A673 (cell line): ENCODE measurements around the gene ROM1. TPM values are rescaled to one million over a fixed set of nuclear protein-coding genes. Genes with fewer than 3 reads are reported as not detected.
A peak's percentile ranks its signal among the peaks of the same experiment; 100 is the strongest.

ENCODE experiments used
- BruUV-seq: library from RNA; stranded (reverse); fragments of 400-500 nt; replicated peaks from 2 replicates; lab custom pipeline; 2021; lab: Mats Ljungman, UMichigan
- CTCF ChIA-PET: fragments of 300-600 bp; sonication (Branson Sonifier 250); formaldehyde crosslinking; loops from one replicate; lab custom pipeline; 2022; ENCODE audit warnings: antibody characterized with exemption; lab: Charles Lee
- POLR2A ChIA-PET: fragments of 300-600 bp; sonication (Branson Sonifier 250); formaldehyde crosslinking; loops from one replicate; lab custom pipeline; 2022; ENCODE audit warnings: antibody characterized with exemption; ENCODE audit not compliant: low non-redundant PET; lab: Charles Lee
- DNase-seq: peaks from one replicate; pipeline ENCODE4 v3.0.0-alpha.2; 2015; ENCODE audit warnings: low spot score
- H3K27ac ChIP-seq: fragments of 200-600 bp; sonication (generic); 2 replicates; pipeline ENCODE4 v1.5.1; 2016; ENCODE audit warnings: mixed run types, low read depth, mild to moderate bottlenecking, mixed read lengths, antibody characterized with exemption, low read length; ENCODE audit not compliant: poor library complexity, severe bottlenecking
- H3K27me3 ChIP-seq: fragments of 200-600 bp; sonication (generic); replicated peaks from 2 replicates; pipeline ENCODE4 v1.6.1; 2017; ENCODE audit warnings: mixed run types, low read depth, mild to moderate bottlenecking, mixed read lengths, antibody characterized with exemption, low read length; ENCODE audit not compliant: insufficient read depth, poor library complexity
- H3K36me3 ChIP-seq: fragments of 200-600 bp; sonication (generic); 2 replicates; pipeline ENCODE4 v1.6.1; 2016; ENCODE audit warnings: mixed run types, mild to moderate bottlenecking, mixed read lengths, antibody characterized with exemption, low read length; ENCODE audit not compliant: insufficient read depth, poor library complexity, severe bottlenecking
- H3K4me1 ChIP-seq: fragments of 200-600 bp; sonication (generic); 2 replicates; pipeline ENCODE4 v1.6.1; 2017; ENCODE audit warnings: mixed run types, mild to moderate bottlenecking, mixed read lengths, antibody characterized with exemption, low read length; ENCODE audit not compliant: insufficient read depth, poor library complexity, severe bottlenecking
- H3K4me3 ChIP-seq: fragments of 200-600 bp; sonication (generic); 2 replicates; pipeline ENCODE4 v1.5.1; 2016; ENCODE audit warnings: low read depth, mixed run types, mild to moderate bottlenecking, mixed read lengths, low read length; ENCODE audit not compliant: poor library complexity, severe bottlenecking
- H3K9me3 ChIP-seq: fragments of 200-600 bp; sonication (generic); 2 replicates; pipeline ENCODE4 v1.6.1; 2016; ENCODE audit warnings: mixed run types, low read depth, mild to moderate bottlenecking, mixed read lengths, antibody characterized with exemption, low read length; ENCODE audit not compliant: poor library complexity, severe bottlenecking
- EZH2 ChIP-seq: fragments of 200-600 bp; sonication (generic); IDR thresholded peaks from 2 replicates; pipeline ENCODE4 v1.6.1; 2017; ENCODE audit warnings: borderline replicate concordance, low read depth, mild to moderate bottlenecking, mixed read lengths, antibody characterized with exemption, low read length; ENCODE audit not compliant: poor library complexity, severe bottlenecking
- intact Hi-C: fragments of 100-400 bp; cut with micrococcal nuclease; formaldehyde crosslinking; loops from one replicate; pipeline ENCODE4 v1.10.0; 2022; ENCODE audit not compliant: unreplicated experiment
- total RNA-seq: library from RNA; stranded (reverse); gene quantifications from 2 replicates; pipeline ENCODE4 v1.2.3, GENCODE V29; 2021
- TF ChIP-seq, protein P1 (sequence below): fragments of 300-800, 200-600 bp; sonication (generic); conservative IDR thresholded peaks from 2 replicates; pipeline ENCODE4 v1.5.1; 2017; ENCODE audit warnings: low read depth, mild to moderate bottlenecking, antibody characterized with exemption, low read length, moderate library complexity, mixed read lengths

The ROM1 gene
- total RNA-seq, 1 experiment from 2014 or later: 1.1 TPM

DNA sequence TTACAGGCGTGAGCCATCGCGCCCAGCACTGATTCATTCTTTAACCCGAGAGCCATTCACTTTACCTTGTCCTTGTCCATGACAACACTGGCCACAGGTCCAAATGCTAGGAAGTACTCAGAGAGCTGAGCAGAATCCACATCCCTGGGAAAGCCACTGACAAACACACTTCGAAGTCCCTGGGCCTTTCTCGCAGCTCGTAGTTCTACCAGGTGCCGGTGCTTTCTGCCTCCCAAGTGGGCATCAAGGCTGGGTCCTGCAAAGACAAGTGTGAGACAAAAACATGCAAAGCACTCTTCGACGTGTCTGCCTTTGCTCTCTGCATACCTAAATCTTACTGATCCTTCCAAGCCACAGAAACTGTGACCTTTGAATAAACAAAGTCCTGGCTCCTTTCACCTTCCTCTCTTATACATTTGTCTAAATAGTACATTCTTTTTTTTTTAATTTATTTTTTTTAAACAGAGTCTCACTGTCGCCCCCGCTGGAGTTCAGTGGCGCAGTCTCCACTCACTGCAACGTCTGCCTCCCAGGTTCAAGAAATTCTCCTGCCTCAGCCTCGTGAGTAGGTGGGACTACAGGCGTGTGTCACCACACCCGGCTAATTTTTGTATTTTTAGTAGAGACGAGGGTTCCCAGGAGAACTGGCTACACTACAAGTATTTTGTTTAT is 24.0 kb upstream of the ROM1 start:
- intact Hi-C loops: no loop called here
- Histone ChIP-seq H3K4me1 (peaks cover 17% of the 10 kb centered on the region), H3K27me3 (no peaks in the 10 kb centered on the region), H3K9me3 (no peaks in the 10 kb centered on the region), H3K36me3 (peaks cover 43% of the 10 kb centered on the region), H3K4me3 (no peak overlapping the region), H3K27ac (no peak overlapping the region)
- TF ChIP-seq EZH2: no peak
- TF ChIP-seq, protein P1, sequence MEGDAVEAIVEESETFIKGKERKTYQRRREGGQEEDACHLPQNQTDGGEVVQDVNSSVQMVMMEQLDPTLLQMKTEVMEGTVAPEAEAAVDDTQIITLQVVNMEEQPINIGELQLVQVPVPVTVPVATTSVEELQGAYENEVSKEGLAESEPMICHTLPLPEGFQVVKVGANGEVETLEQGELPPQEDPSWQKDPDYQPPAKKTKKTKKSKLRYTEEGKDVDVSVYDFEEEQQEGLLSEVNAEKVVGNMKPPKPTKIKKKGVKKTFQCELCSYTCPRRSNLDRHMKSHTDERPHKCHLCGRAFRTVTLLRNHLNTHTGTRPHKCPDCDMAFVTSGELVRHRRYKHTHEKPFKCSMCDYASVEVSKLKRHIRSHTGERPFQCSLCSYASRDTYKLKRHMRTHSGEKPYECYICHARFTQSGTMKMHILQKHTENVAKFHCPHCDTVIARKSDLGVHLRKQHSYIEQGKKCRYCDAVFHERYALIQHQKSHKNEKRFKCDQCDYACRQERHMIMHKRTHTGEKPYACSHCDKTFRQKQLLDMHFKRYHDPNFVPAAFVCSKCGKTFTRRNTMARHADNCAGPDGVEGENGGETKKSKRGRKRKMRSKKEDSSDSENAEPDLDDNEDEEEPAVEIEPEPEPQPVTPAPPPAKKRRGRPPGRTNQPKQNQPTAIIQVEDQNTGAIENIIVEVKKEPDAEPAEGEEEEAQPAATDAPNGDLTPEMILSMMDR: peak; percentile 45
- DNase-seq: no peak
- ChIA-PET POLR2A (no interaction called here), CTCF (no interaction called here)
- no TSS peak for BruUV-seq

DNA sequence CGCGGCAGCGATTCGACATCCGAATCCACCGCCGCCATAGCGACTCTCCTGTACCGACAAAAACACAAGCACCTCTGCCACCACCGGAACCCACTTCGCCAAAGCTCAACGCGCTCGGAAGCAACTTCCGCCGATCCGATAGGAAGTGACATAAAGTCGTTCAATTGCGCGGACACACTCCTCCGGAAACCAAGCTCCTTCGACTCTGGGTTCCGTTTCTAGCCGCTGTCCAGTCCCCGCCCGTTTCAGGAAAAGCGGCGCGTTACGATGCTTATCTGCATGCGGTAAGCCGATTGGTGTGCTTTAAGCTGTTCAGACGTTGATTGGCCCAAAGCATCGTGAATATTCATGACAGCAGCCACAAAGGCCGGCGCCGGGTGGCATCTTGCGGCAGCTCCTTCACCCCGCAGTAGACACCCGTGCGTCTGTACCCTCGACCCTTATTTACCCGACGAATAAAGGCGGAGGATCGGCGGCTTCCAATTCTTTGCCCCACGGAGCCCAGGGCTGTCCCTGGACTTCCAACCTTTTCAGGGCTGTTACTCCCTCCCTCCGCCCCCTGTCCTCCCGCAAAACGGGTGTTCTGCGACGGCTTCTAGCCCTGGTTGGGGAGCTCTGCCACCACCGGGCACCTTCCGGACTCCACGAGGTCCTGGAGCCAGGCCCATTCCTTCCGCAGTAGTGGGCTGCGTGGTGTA is 21.5 kb upstream of the ROM1 start, which contains the start of gene TUT1:
Gene TUT1 (minus strand): TSS at position 76 of the 698 bp plus-strand sequence. CDS start 38 bp downstream, at position 38.
- Histone ChIP-seq H3K36me3 (peaks cover 55% of the 10 kb centered on the region), H3K9me3 (no peaks in the 10 kb centered on the region), H3K4me1 (peaks cover 17% of the 10 kb centered on the region), H3K27me3 (no peaks in the 10 kb centered on the region), H3K27ac (peak within 1 kb of the TSS; percentile 80), H3K4me3 (peak within 1 kb of the TSS; percentile 67)
- TF ChIP-seq, protein P1: no peak
- TF ChIP-seq EZH2: no peak
- ChIA-PET POLR2A (interaction anchor here (0.5 to 2.0 kb wide), 10 partner anchors 10 to 724 kb away, joined by 3 to 14 read pairs (median 7); partner anchors contain the start of genes C11orf98, CSKMT, EEF1G and HNRNPUL2), CTCF (interaction anchor here (1.0 to 1.8 kb wide), 6 partner anchors 10 to 197 kb away, joined by 4 to 13 read pairs (median 6); partner anchors contain the start of genes B3GAT3, EEF1G and MTA2)
- peak; percentile 100 for DNase-seq
- BruUV-seq: no TSS peak
- intact Hi-C loops: loop anchor here (5.0 to 10.0 kb wide), 2 partner anchors 116 to 263 kb away; partner anchors contain the start of genes BSCL2 and GNG3

DNA sequence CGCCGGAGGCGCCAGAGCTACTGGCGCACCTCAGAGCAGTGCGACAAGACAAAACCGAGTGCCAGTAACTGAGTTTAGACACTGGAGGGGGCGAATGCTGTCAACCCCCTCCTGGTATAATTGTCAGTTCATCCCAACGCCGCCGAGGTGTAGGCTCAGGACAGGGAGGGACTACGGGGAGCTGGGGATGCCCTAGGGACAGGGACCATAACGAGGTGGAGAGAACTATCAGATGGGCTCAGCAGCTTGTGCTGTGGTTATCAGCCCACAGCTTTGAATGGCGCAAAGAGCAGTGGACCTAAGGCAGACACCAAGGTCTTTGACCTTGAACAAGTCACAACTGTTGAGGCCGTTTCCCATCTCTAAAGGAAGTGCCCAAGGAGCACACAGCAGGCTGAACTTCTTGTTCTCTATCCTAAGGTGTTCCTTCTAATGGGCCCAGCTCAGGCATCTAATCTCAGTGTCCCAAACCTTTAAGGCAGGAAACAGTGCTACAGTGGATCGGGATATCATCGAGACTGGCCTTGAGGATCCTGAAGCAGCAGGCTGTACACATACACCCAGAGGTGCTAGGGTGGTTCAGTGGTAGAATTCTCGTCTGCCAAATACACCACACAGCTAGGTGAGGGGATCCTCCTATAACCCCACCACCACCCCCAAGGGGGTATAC is 20.8 kb upstream of the ROM1 start:
- POLR2A ChIA-PET: interaction anchor here (0.5 to 2.0 kb wide), 7 partner anchors 9 to 289 kb away, joined by 3 to 14 read pairs (median 7); partner anchors contain the start of genes EEF1G, HNRNPUL2, INTS5 and MTA2

More for the DNA sequence above, 20.8 kb upstream of the ROM1 start:
- DNase-seq: no peak
- TF ChIP-seq EZH2: no peak
- TF ChIP-seq, protein P1: 0 out of 2 replicates have a peak, but pooled peaks have one; percentile 20
- BruUV-seq: TSS peak; percentile 99
- intact Hi-C loops: loop anchor here (5.0 to 10.0 kb wide), 2 partner anchors 115 to 263 kb away; partner anchors contain the start of genes BSCL2 and GNG3
- no peaks in the 10 kb centered on the region for H3K27me3 ChIP-seq
- peaks cover 17% of the 10 kb centered on the region for H3K4me1 ChIP-seq
- no peaks in the 10 kb centered on the region for H3K9me3 ChIP-seq
- H3K27ac ChIP-seq: peak overlapping the region; percentile 79
- CTCF ChIA-PET: interaction anchor here (1.0 to 1.8 kb wide), 6 partner anchors 9 to 197 kb away, joined by 4 to 13 read pairs (median 6); partner anchors contain the start of genes B3GAT3, EEF1G and MTA2
- H3K36me3 ChIP-seq: peaks cover 62% of the 10 kb centered on the region
- H3K4me3 ChIP-seq: peak overlapping the region; percentile 67
